ENCODE results near the gene CD300LB. TPM values are rescaled to one million over a fixed set of nuclear protein-coding genes. Genes with fewer than 3 reads are reported as not detected.

The CD300LB gene
- total RNA-seq, 2 experiments from 2014 or later, result not detected

GRCh38 chr17:74567397-74567796 is 36.1 kb upstream of the CD300LB start, which contains the start of gene CD300H:
TSS of gene CD300H (minus strand) at chr17:74567509.
- ChIA-PET CTCF (interaction anchor here (0.9 to 2.9 kb wide), 9 partner anchors 11 to 206 kb away, joined by 3 to 14 read pairs (median 6); partner anchors contain the start of gene BTBD17), POLR2A (no interaction called here)
- TF ChIP-seq, protein P1, sequence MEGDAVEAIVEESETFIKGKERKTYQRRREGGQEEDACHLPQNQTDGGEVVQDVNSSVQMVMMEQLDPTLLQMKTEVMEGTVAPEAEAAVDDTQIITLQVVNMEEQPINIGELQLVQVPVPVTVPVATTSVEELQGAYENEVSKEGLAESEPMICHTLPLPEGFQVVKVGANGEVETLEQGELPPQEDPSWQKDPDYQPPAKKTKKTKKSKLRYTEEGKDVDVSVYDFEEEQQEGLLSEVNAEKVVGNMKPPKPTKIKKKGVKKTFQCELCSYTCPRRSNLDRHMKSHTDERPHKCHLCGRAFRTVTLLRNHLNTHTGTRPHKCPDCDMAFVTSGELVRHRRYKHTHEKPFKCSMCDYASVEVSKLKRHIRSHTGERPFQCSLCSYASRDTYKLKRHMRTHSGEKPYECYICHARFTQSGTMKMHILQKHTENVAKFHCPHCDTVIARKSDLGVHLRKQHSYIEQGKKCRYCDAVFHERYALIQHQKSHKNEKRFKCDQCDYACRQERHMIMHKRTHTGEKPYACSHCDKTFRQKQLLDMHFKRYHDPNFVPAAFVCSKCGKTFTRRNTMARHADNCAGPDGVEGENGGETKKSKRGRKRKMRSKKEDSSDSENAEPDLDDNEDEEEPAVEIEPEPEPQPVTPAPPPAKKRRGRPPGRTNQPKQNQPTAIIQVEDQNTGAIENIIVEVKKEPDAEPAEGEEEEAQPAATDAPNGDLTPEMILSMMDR (IDR thresholded peaks at IDR 0.05), result no peak
- Mint-ChIP-seq H3K27ac (no peak within 1 kb of the TSS), H3K27me3 (peaks cover 25% of the 10 kb centered on the region), H3K4me3 (no peak within 1 kb of the TSS), H3K4me1 (ENCODE audit: low read depth) (peaks cover 11% of the 10 kb centered on the region), H3K36me3 (ENCODE audit: low read depth) (no peaks in the 10 kb centered on the region), H3K9me3 (no peaks in the 10 kb centered on the region)
- no peak for DNase-seq
- intact Hi-C loops (cut with micrococcal nuclease), result no loop called here
- no peak for ATAC-seq

GRCh38 chr17:74566132-74566753 is 35.0 kb upstream of the CD300LB start:
- ChIA-PET POLR2A (no interaction called here), CTCF (interaction anchor here (0.6 to 2.9 kb wide), 29 partner anchors 9 to 225 kb away, joined by 3 to 14 read pairs (median 4); partner anchors contain the start of genes BTBD17, CD300C and RAB37)
- TF ChIP-seq, protein P1 (IDR thresholded peaks at IDR 0.05), result peak; percentile 65
- peak; percentile 62 for DNase-seq
- no peak for ATAC-seq
- H3K27ac Mint-ChIP-seq, result no peak overlapping the region
- H3K36me3 Mint-ChIP-seq (ENCODE audit: low read depth), result no peaks in the 10 kb centered on the region
- peaks cover 24% of the 10 kb centered on the region for H3K27me3 Mint-ChIP-seq
- H3K4me3 Mint-ChIP-seq, result no peak overlapping the region
- no peaks in the 10 kb centered on the region for H3K9me3 Mint-ChIP-seq
- intact Hi-C loops (cut with micrococcal nuclease), result no loop called here
- H3K4me1 Mint-ChIP-seq (ENCODE audit: low read depth), result peaks cover 8% of the 10 kb centered on the region

GRCh38 chr17:74565126-74565525 is 33.9 kb upstream of the CD300LB start:
- Mint-ChIP-seq H3K4me1 (ENCODE audit: low read depth) (peaks cover 8% of the 10 kb centered on the region), H3K27ac (no peak overlapping the region), H3K27me3 (peaks cover 18% of the 10 kb centered on the region), H3K36me3 (ENCODE audit: low read depth) (no peaks in the 10 kb centered on the region), H3K4me3 (no peak overlapping the region), H3K9me3 (no peaks in the 10 kb centered on the region)
- intact Hi-C loops (cut with micrococcal nuclease), result no loop called here
- POLR2A ChIA-PET, result no interaction called here
- CTCF ChIA-PET, result interaction anchor here (1.0 to 2.9 kb wide), 7 partner anchors 13 to 171 kb away, joined by 3 to 14 read pairs (median 5); no protein-coding TSS in a partner anchor
- TF ChIP-seq, protein P1 (IDR thresholded peaks at IDR 0.05), result no peak
- ATAC-seq, result no peak
- no peak for DNase-seq

DNA sequence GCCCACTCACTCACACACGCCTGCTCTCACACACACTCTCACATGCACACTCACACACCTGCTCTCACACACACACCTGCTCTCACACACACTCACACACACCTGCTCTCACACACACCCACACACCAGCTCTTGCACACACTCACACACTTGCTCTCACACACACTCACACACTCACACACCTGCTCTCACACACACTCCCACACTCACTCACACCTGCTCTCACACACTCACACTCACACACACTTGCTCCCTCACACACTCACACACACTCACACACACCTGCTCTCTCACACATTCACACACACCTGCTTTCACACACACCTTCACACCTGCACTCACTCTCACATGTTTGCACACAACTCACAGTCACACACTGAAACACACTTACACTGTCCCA is 32.1 kb upstream of the CD300LB start:
- peaks cover 4% of the 10 kb centered on the region for H3K27me3 Mint-ChIP-seq
- DNase-seq, result no peak
- TF ChIP-seq, protein P1 (IDR thresholded peaks at IDR 0.05), result no peak
- no peak overlapping the region for H3K4me3 Mint-ChIP-seq
- intact Hi-C loops (cut with micrococcal nuclease), result no loop called here
- H3K9me3 Mint-ChIP-seq, result no peaks in the 10 kb centered on the region
- H3K36me3 Mint-ChIP-seq (ENCODE audit: low read depth), result no peaks in the 10 kb centered on the region
- POLR2A ChIA-PET, result no interaction called here
- peaks cover 5% of the 10 kb centered on the region for H3K4me1 Mint-ChIP-seq (ENCODE audit: low read depth)
- no peak for ATAC-seq
- H3K27ac Mint-ChIP-seq, result no peak overlapping the region
- CTCF ChIA-PET, result no interaction called here

DNA sequence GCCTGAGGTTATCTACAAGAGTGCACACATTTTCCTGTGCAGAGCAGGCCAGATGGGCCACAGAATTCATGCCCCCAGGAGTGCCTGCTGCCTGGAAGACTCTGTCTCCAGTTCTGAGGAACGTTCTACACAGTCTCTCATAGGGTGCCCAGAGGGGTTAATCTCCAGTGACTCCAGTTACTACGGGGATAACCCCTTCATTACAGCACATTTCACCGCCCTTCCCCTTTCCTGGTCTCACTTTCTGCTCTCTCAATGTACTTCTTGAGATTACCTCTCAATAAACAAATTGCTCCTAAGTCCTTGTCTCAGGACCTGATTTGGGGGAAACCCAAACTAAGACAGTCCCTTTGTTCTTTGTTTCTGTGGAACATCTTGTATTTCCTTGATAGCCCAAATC is 30.3 kb upstream of the CD300LB start:
- CTCF ChIA-PET, result interaction anchor here (1.2 kb wide), 1 partner anchor 31 kb away, joined by 3 read pairs; the partner anchor contains the start of gene CD300LB
- no peak overlapping the region for H3K27ac Mint-ChIP-seq
- ATAC-seq, result no peak
- H3K4me1 Mint-ChIP-seq (ENCODE audit: low read depth), result peaks cover 5% of the 10 kb centered on the region
- DNase-seq, result no peak
- POLR2A ChIA-PET, result no interaction called here
- no peaks in the 10 kb centered on the region for H3K36me3 Mint-ChIP-seq (ENCODE audit: low read depth)
- no peaks in the 10 kb centered on the region for H3K9me3 Mint-ChIP-seq
- TF ChIP-seq, protein P1 (IDR thresholded peaks at IDR 0.05), result no peak
- intact Hi-C loops (cut with micrococcal nuclease), result no loop called here
- no peaks in the 10 kb centered on the region for H3K27me3 Mint-ChIP-seq
- no peak overlapping the region for H3K4me3 Mint-ChIP-seq

Data from activated CD8-positive, alpha-beta T cell treated with anti-CD3 and anti-CD28 coated beads for 36 hours (primary cell).